ENCODE data around the gene DNTTIP2.
A peak's percentile ranks its signal among the peaks of the same experiment; 100 is the strongest.

DNTTIP2 gene

DNA sequence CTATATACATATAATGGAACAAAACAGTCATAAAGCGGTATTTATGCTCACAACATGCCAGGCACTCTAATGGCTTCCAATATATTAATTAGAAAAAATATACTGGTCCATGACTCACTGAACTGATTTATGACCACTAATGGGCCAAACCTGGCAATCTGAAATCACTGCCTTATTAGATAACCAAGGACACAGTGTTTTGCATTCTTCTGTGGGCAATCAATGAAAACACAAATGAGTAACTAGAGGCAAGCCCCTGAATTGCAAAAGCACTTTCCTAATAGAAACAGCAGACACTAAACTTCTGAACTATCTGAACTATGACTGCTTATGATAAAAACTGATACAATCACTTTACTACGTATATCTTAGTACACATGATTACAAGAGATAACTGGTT, 26.7 kb upstream of the DNTTIP2 start:
- DNase-seq (ENCODE audit: low read depth) = peak; percentile 14
- H3K4me3 ChIP-seq (ENCODE audit: low read depth, low read length) = no peak overlapping the region
- TF ChIP-seq MYC (IDR thresholded peaks at IDR 0.05; ENCODE audit: low read depth, low read length) (no peak), POLR2A (IDR thresholded peaks at IDR 0.05; ENCODE audit: extremely low read depth, insufficient read length) (no peak)
- TF ChIP-seq, protein P1, sequence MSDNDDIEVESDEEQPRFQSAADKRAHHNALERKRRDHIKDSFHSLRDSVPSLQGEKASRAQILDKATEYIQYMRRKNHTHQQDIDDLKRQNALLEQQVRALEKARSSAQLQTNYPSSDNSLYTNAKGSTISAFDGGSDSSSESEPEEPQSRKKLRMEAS (IDR thresholded peaks at IDR 0.05; ENCODE audit: low read depth, low read length) = no peak
- TF ChIP-seq, protein P2, sequence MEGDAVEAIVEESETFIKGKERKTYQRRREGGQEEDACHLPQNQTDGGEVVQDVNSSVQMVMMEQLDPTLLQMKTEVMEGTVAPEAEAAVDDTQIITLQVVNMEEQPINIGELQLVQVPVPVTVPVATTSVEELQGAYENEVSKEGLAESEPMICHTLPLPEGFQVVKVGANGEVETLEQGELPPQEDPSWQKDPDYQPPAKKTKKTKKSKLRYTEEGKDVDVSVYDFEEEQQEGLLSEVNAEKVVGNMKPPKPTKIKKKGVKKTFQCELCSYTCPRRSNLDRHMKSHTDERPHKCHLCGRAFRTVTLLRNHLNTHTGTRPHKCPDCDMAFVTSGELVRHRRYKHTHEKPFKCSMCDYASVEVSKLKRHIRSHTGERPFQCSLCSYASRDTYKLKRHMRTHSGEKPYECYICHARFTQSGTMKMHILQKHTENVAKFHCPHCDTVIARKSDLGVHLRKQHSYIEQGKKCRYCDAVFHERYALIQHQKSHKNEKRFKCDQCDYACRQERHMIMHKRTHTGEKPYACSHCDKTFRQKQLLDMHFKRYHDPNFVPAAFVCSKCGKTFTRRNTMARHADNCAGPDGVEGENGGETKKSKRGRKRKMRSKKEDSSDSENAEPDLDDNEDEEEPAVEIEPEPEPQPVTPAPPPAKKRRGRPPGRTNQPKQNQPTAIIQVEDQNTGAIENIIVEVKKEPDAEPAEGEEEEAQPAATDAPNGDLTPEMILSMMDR (IDR thresholded peaks at IDR 0.05; ENCODE audit: low read depth, low read length) = no peak

- DNase-seq (ENCODE audit: low read depth) = no peak
- no peak overlapping the region for H3K4me3 ChIP-seq (ENCODE audit: low read depth, low read length)
- TF ChIP-seq MYC (IDR thresholded peaks at IDR 0.05; ENCODE audit: low read depth, low read length) (no peak), POLR2A (IDR thresholded peaks at IDR 0.05; ENCODE audit: extremely low read depth, insufficient read length) (no peak)
- TF ChIP-seq, protein P2 (IDR thresholded peaks at IDR 0.05; ENCODE audit: low read depth, low read length) = no peak
- TF ChIP-seq, protein P1 (IDR thresholded peaks at IDR 0.05; ENCODE audit: low read depth, low read length) = no peak
Measured at GRCh38 chr1:93905051-93905450, 26.0 kb upstream of the DNTTIP2 start.

DNA sequence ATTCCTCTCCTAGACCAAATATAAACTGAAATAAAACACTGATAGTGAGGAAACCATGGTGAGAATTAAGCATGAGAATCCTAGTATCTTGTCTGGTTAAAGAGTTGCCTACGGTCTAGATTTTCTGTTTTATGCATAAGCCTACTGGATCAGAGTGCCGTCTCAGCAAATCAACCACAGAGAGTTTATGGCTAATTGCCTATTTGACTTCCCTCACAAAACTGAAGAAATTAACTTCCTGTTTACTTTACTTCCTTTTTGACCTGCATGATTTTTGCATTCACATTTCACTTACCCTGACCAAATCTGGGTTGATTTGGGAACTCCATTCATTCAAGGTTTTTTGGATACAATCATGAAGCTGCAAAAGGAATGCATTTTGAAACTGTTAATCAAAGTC, 25.2 kb upstream of the DNTTIP2 start:
- H3K4me3 ChIP-seq (ENCODE audit: low read depth, low read length) = no peak overlapping the region
- TF ChIP-seq MYC (IDR thresholded peaks at IDR 0.05; ENCODE audit: low read depth, low read length) = no peak
- TF ChIP-seq, protein P2 (IDR thresholded peaks at IDR 0.05; ENCODE audit: low read depth, low read length) = no peak
- TF ChIP-seq, protein P1 (IDR thresholded peaks at IDR 0.05; ENCODE audit: low read depth, low read length) = no peak
- no peak for TF ChIP-seq POLR2A (IDR thresholded peaks at IDR 0.05; ENCODE audit: extremely low read depth, insufficient read length)
- peak; percentile 56 for DNase-seq (ENCODE audit: low read depth)

GRCh38 chr1:93900723-93901504, 21.9 kb upstream of the DNTTIP2 start:
- H3K4me3 ChIP-seq (ENCODE audit: low read depth, low read length) = no peak overlapping the region
- no peak for DNase-seq (ENCODE audit: low read depth)
- TF ChIP-seq MYC (IDR thresholded peaks at IDR 0.05; ENCODE audit: low read depth, low read length) (no peak), POLR2A (IDR thresholded peaks at IDR 0.05; ENCODE audit: extremely low read depth, insufficient read length) (no peak)
- TF ChIP-seq, protein P1 (IDR thresholded peaks at IDR 0.05; ENCODE audit: low read depth, low read length) = no peak
- TF ChIP-seq, protein P2 (IDR thresholded peaks at IDR 0.05; ENCODE audit: low read depth, low read length) = no peak

DNA sequence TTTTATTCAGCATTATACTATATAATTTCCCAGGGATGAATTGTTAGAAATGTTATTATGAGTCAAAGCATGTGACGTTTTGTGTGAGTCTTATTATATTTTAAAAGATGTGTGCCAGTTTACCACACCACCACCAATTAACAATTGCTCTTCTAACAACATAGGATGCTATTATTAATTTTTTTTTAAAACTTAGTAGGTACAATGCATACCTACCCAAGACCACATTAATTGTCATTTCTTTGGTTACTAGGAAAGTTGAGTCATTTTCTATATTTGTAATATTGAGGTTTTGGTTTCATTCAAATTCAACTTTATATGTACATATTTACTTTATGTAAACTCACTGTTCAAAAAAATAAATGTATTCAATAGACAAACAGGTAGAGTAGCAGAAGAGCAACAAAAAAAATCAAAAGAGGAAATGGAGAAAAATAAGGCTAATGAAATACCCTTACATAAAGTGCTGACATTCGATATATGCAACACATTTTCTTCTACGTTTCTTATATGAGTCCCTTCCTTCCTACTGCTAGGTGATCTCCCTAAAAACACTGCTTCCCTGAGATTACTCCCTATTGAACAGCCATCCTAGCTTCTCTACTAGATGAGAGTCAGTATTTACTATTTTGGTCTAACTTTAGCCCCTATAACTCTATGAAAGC, 20.7 kb upstream of the DNTTIP2 start:
- no peak for DNase-seq (ENCODE audit: low read depth)
- H3K4me3 ChIP-seq (ENCODE audit: low read depth, low read length) = no peak overlapping the region
- TF ChIP-seq, protein P1 (IDR thresholded peaks at IDR 0.05; ENCODE audit: low read depth, low read length) = no peak
- TF ChIP-seq MYC (IDR thresholded peaks at IDR 0.05; ENCODE audit: low read depth, low read length) (no peak), POLR2A (IDR thresholded peaks at IDR 0.05; ENCODE audit: extremely low read depth, insufficient read length) (no peak)
- TF ChIP-seq, protein P2 (IDR thresholded peaks at IDR 0.05; ENCODE audit: low read depth, low read length) = no peak

All from NB4 (cell line).